GM19438 (cell line): ENCODE measurements around the gene ZNF586.
"Not testable (repeated sequence)": the region's sequence is repeated elsewhere in the genome, so short reads cannot be mapped to it uniquely, and the experiment has no call there.

ENCODE experiments used
- ATAC-seq: cut with Tn5 transposase; IDR thresholded peaks from one replicate; pipeline ENCODE4 v1.9.1; 2021; ENCODE audit warnings: low read depth; ENCODE audit not compliant: unreplicated experiment

The ZNF586 gene

DNA sequence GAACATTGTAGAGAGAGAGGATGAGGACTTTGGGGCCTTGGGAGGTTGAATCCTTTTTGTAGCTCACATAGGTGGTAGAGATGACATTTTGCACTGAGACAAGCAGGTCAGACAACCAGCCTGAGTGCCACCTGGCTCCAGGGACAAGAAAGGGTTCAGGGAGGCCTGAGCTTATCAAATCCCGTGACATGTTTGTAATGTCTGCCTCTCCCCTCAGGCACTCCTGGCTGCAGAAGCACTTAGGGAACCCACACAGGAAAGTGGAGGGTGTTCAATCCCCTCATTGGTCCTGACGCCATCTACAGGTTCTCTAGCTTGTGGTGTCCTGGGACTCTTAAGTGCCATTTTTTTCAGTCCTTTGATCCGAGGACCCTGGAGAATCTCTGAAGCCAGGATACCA lies 51.6 kb downstream of the ZNF586 start:
- ATAC-seq = not testable (repeated sequence)

DNA sequence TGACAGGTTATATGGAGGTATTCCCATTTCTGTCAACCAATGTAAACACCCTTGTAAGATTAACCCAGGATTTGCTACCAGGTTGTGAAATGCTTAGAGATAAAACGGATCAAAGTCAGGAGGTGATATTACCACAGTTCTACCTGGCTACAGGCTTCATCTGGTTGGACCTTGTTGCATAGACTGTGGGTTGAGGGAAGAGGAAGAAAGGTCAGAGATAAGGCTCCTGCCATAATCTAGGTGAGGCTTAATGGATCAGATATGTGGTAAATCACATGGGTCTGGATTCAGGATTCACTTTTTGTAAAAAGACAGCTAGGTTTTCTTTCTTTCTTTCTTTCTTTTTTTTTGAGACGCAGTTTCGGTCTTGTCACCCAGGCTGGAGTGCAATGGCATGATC lies 52.0 kb downstream of the ZNF586 start:
- ATAC-seq = not testable (repeated sequence)

DNA sequence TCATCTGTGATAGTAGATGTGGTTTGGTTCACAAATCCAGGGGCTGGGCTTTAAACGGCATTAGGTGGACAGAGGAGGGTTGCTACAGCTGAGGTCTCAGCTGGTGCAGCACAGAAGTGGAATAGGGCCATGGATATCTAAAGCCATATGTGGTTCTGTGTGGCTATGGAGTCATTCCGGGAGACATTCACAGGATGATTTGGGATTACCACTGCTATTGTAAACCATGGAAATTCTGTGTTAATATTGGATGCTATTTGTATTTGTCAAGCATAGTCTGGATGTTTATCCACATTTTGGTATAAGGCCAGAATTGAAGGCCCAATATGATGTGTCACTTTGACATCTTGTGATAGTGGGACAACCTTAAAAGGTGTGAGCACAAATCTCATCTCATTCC lies 53.7 kb downstream of the ZNF586 start:
- ATAC-seq = not testable (repeated sequence)

DNA sequence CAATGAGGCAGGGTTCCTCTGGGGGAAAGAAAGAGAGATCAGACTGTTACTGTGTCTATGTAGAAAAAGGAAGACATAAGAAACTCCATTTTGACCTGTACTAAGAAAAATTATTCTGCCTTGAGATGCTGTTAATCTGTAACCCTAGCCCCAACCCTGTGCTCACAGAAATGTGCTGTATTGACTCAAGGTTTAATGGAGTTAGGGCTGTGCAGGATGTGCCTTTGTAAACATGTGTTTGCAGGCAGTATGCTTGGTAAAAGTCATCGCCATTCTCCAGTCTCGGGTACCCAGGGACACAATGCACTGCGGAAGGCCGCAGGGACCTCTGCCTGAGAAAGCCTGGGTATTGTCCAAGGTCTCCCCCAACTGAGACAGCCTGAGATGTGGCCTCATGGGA lies 54.1 kb downstream of the ZNF586 start:
- not testable (repeated sequence) for ATAC-seq

DNA sequence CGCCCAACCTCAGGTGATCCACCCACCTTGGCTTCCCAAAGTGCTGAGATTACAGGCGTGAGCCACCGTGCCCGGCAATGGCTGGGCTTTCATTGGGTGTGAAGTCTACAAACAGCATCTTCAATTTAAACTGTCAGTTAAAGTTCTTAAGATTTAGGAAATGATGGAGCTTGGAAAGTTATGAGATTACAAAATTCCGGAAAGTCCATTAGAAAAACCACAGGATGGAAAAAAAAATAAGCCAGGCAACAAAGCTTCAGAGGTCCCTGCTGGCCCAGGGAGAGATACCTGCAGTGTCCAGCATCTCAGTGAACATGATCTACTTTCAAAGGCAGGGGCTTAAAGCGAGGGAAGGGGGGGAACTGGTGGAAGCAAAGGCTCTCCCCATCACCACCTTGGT lies 56.0 kb downstream of the ZNF586 start:
- ATAC-seq = no peak

DNA sequence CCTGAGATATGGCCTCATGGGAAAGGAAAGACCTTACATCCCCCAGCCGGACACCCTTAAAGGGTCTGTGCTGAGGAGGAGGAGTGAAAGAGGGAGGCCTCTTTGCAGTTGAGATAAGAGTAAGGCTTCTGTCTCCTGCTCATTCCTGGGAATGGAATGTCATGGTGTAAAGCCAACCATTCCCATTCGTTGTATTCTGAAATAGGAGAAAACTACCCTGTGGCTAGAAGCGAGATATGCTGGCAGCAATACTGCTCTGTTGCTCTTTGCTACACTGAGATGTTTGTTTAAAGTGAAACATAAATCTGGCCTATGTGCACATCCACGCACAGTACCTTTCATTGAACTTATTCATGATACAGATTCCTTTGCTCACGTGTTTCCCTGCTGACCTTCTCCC lies 59.8 kb downstream of the ZNF586 start:
- no peak for ATAC-seq

DNA sequence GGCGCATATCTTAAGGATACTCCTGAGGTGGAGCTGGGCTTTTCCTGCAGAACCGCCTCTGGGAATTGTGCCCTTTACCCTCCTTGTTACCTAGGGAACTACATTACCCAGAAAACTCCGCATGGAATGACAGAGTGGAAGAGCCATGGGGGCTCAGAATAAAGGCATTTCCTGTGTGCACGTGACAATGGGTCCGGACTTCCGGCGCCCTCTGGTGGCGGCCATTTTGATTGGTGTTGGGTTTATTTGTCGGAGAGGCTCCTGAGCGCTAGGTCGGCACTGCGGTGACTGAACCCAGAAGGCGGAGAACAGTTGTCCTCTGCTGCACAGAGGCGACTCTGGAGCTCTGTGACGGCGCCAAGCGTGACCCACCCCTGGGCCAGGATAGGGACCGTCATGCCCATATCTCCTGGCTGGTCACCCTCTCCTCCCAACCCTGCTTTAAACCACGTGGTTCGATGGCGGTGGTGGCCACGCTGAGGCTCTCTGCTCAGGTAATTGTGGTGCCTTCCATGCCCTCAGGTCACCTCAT lies 60.7 kb downstream of the ZNF586 start, which contains the start of gene ZNF587B:
ZNF587B (plus strand) TSS at position 229 of the 532 bp plus-strand sequence; CDS start at position 459, 230 bp downstream.
- no peak for ATAC-seq
